CD4-positive, alpha-beta T cell treated with Interferon gamma for 1 hour (primary cell): ENCODE results near the gene EI24.
A peak's percentile ranks its signal among the peaks of the same experiment; 100 is the strongest.
"Not testable (repeated sequence)": the region's sequence is repeated elsewhere in the genome, so short reads cannot be mapped to it uniquely, and the experiment has no call there.

ENCODE experiments used
- DNase-seq: peaks from one replicate; pipeline ENCODE4 v3.0.0-alpha.2; 2020

The EI24 gene

GRCh38 chr11:125568970-125569914 is at the start of gene EI24:
Gene EI24, plus strand, starts transcription at chr11:125569477. Its CDS starts 3,051 bp downstream, at chr11:125572528.
- peak; percentile 88 for DNase-seq

GRCh38 chr11:125519860-125520834 is 49.1 kb upstream of the EI24 start:
- no peak for DNase-seq

- no peak for DNase-seq
Observed at GRCh38 chr11:125525303-125525702, 44.0 kb upstream of the EI24 start.

- no peak for DNase-seq
Observed at GRCh38 chr11:125532668-125533067, 36.6 kb upstream of the EI24 start.

GRCh38 chr11:125535585-125535984 is 33.7 kb upstream of the EI24 start:
- DNase-seq, result no peak

GRCh38 chr11:125536834-125537233 is 32.4 kb upstream of the EI24 start:
- DNase-seq, result not testable (repeated sequence)

GRCh38 chr11:125542709-125543108 is 26.6 kb upstream of the EI24 start:
- DNase-seq, result no peak

GRCh38 chr11:125550780-125551179 is 18.5 kb upstream of the EI24 start:
- no peak for DNase-seq

- DNase-seq, result no peak
Observed at GRCh38 chr11:125551835-125552342, 17.4 kb upstream of the EI24 start.

- DNase-seq, result no peak
Observed at GRCh38 chr11:125552927-125553326, 16.4 kb upstream of the EI24 start.

GRCh38 chr11:125553357-125553756 is 15.9 kb upstream of the EI24 start:
- DNase-seq, result no peak

GRCh38 chr11:125554038-125554437 is 15.2 kb upstream of the EI24 start:
- no peak for DNase-seq

GRCh38 chr11:125559888-125560287 is 9.4 kb upstream of the EI24 start:
- DNase-seq, result no peak

GRCh38 chr11:125561924-125562323 is 7.4 kb upstream of the EI24 start:
- no peak for DNase-seq

- no peak for DNase-seq
Observed at GRCh38 chr11:125562430-125562829, 6.8 kb upstream of the EI24 start.

- no peak for DNase-seq
Observed at GRCh38 chr11:125564357-125564756, 4.9 kb upstream of the EI24 start.

GRCh38 chr11:125566235-125566634 is 3.0 kb upstream of the EI24 start:
- no peak for DNase-seq

GRCh38 chr11:125569915-125570621 is 791 bp downstream of the EI24 start:
- DNase-seq, result no peak

- DNase-seq, result no peak
Observed at GRCh38 chr11:125570952-125571351, 1.7 kb downstream of the EI24 start.

GRCh38 chr11:125572916-125573315 is 3.6 kb downstream of the EI24 start:
- DNase-seq, result no peak

- not testable (repeated sequence) for DNase-seq
Observed at GRCh38 chr11:125577181-125577580, 7.9 kb downstream of the EI24 start.

GRCh38 chr11:125578783-125579182 is 9.5 kb downstream of the EI24 start:
- DNase-seq, result no peak

GRCh38 chr11:125579811-125580210 is 10.5 kb downstream of the EI24 start:
- DNase-seq, result no peak
